HG03108 (cell line): ENCODE measurements around the gene SYCP3.

ENCODE experiments used
- ATAC-seq: cut with Tn5 transposase; IDR thresholded peaks from one replicate; pipeline ENCODE4 v1.9.1; 2021; ENCODE audit warnings: moderate library complexity; ENCODE audit not compliant: unreplicated experiment

SYCP3 gene

DNA sequence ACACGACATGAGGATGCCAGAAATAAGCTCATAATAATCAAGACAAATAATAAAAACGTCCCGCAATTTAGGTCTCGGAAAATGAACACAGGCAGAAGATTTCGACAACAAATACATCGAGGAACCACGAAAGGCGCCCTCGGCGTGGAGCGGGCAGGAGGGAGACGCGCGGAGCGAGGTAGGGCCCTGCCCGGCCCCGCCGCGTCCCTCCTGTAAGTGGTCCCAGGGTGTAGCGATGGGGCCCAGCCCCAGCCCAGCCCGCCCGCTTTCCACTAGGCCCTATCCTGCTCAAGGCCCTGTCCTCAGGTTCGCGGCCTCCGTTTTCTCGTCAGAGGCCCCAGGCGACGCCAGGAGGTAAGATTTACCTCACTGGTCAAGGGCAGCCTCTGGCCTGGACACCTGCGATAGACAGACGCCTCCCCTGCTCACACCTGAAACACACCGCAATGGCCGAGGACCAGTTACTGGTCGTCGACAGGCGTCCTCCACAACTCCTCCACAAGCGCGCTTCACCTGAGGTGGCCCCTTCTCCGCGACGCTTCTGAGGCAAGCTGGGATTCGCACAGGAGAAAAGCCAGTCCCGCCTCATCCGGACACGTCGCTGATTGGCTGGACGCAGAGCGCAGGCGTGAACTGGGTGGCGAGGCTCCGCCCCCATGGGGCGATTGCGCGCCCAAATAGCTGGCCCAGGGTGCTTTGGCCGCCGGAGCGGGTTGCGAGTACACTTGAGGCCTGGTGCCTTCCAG is at the start of gene SYCP3:
Gene SYCP3 (minus strand): TSS at position 543 of the 746 bp plus-strand sequence. CDS start 1,527 bp downstream, outside the sequence.
- no peak for ATAC-seq

DNA sequence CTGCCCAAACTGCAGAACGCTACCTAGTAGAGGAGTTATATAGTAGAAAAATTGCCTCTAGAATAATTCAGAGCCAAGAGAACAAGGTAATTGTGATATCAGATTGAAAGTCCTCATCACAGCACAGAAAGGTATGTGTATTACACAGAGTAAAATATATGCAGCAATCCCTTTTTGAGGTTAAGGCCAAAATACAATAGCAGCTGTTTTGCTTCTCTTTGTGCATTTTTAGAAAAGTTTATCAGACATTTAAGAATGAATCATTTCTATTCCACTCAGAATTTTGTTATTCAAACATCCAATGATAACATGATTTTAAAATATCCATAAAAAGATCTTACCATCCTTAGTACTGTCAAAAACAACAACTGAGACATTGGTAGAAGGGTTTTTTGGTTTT is 46.4 kb upstream of the SYCP3 start:
- ATAC-seq = no peak

DNA sequence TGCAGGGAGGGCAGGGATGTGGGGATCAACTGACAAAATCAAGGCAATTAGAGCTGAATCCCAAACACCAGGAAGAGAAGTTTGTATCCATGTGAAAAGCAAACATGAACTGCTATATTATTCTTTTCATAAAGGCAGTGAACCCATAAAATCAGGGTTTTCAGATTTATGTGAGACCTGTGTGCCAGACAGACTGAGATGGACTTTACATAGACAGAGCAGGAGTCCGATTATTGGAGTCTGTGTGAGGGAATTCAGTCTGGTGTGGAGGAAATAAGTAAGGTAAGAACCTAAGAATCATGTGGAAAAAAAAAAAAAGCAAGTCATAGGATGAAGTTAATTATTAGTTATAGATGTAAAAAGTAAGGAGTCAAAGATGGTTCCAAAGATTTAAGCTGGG is 45.1 kb upstream of the SYCP3 start:
- no peak for ATAC-seq

DNA sequence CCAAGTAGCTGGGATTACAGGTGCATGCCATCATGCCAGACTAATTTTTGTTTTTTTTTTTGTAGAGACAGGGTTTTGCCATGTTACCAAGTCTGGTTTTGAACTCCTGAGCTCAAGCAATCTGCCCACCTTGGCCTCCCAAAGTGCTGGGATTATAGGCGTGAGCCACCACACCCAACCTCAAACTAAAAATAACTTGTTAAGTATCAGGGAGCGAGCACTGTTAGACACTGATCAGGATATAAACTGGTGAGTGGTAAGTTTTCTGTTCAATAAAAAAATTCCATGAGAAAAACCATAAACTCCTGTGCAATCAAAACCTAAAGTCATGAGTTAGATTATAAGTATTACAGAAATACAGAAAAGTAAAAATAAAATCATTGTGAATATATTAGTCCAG is 44.6 kb upstream of the SYCP3 start:
- ATAC-seq = no peak

DNA sequence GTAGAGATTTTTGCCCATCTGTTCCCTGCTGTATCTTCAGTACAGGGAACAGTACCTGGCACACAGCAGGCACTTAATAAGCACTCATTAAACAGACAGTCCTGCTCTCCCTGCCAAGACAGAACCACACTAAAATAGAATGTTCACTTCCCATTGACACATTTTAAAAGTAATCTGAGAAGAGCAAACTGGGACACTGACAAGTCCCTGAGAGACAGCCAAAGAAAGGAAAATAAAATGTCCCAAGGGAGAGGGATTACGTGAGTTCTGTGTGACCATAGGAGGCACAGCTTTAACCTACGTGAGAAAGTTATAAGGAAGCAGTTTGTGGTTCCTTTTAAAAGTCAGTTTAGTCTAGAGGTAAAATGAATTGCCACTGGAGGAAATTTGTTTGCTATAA is 43.9 kb upstream of the SYCP3 start:
- no peak for ATAC-seq

DNA sequence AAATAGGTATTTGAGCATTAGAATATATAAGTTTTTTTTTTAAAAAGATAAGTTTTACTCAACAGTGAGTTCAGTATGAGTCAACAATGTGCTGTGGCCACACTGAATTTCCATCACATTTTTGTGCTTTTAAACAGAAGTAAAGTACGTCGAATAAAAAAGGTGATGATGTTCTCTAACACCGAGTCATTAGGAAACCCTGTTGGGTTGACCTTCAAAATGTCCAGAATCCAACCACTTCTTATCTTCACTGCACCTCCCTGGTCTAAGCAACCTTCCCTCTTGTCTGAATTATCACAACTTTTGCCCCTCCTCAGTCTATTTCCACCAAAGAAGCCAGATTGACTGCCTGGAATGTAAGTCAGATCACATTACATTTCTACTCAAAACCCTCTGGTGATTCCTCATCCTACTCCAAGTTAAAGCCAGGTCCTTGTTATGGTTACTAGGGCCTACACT is 43.0 kb upstream of the SYCP3 start:
- ATAC-seq = no peak

DNA sequence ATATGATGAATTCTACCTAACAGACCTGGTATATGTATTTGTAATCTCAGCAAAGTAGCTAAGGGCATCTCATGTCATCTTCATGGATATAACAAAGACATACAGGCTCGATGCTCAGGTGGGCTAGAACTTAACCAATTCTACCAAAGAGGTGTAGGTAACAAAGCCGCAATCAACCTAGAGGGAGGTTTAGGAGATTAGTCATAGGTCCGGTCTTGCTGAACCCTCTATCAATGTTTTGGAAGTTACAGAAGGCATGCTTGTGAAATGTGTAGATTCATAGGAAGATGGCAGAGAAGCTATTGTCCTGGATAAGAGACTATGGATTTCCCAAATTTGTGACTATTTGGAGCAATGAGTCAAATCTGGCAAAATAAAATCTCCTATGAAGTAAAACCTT is 42.6 kb upstream of the SYCP3 start:
- ATAC-seq = no peak

DNA sequence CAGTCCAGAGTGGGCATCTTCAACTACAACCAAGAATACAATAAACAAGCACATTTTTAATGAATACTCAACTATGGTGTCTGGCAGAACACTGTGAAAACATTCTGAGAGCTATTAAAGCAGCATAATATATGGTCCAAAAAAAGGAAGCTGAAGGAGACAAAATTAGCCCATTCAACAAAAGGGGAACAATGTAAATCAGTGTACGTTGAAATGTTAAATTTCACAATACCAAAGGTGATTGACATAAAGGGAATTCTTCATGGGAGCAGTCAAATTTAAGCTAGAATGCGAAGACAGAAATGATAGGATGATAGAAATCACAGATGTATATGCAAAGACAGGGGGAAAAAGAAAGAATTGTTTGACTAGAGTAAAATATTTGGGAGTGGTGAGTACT is 41.3 kb upstream of the SYCP3 start:
- ATAC-seq = no peak

DNA sequence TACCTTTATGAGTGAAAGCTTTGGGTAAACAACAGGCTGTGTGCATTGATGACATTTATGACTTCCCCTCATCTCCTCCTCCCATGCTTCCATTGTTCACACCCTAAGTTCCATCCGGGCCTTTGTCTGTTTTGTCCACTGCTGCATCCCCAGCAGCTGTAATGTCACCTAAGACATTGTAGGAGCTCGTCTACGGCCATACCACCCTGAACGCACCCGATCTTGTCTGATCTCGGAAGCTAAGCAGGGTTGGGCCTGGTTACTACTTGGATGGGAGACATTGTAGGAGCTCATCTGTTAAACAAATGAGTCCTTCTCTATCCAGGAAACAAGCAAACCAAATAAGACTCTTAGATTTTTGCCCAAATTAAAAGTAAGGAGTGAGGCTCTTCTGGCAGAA is 40.4 kb upstream of the SYCP3 start:
- ATAC-seq = no peak

DNA sequence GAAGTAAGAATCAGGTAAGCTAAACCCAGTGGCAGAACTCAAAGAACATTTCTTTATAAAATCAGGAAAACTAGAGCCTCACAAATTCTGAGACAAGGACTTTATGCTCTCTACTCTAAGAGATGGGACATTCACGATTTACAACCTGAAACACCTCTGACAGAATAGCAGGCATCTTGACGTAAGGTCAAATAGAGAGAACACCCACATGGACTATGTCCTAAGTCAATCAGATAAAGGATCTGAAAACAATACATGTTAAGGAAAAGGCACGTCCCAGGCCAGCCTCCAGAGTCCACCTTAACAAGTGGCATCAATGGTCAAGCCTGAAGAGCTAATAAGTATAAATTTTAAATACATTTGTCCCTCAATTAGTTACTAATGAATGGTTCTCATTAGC is 39.9 kb upstream of the SYCP3 start:
- no peak for ATAC-seq

DNA sequence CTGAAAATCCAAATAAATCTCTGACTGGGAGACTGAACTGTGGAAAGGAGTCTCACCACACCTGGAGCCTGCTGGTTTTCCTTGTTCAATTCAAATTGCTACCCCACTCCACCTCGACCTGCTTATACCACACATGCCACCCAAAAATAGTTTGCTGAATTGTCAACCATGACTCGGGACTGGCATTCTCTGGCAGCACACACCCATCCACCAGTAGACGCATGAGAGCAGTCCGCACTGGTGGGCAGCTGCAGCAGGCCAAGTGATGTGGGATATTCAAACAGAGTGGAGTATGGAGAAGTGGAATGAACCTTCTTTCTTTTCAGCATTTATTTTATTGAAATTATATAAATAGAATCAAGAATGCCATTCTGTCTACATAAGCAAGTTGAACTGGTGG is 38.7 kb upstream of the SYCP3 start:
- ATAC-seq = no peak

DNA sequence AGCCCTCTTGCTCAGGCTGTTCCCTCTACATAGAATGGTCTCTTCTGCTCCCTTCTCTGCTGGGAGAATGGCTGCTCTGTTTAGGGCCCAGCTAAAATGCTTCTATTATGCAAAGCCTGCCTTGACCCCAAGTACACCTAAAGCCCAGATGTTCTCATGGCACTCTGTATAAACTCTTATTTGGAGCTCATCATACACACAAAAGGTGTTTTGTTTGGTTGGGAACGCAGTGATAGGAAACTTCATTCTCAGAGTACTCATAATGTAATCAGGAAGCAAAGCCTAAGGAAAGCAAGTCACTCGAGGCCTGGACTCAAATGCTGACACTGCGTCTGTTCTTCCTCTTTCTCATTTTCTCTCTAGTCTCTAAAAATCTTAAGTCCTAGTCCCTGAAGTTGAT is 38.2 kb upstream of the SYCP3 start:
- ATAC-seq = no peak

DNA sequence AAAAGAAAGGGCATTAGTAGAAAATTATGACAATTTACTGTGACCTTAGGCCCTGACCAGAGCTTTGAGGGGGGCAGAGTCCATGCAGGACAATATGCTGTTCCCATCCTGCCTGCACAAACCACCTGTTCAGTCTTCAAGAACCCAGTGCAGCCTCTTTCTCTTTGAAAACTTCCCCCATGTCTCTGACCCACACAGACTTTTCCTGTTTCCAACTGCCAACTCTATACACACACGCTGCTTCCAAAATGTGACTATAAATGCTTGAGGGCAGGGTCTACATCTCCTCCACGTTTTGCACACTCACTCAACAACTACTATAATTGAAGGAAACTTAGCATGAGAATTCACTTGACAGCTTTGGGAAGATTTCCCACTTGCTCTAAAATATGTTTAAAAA is 36.6 kb upstream of the SYCP3 start:
- no peak for ATAC-seq

DNA sequence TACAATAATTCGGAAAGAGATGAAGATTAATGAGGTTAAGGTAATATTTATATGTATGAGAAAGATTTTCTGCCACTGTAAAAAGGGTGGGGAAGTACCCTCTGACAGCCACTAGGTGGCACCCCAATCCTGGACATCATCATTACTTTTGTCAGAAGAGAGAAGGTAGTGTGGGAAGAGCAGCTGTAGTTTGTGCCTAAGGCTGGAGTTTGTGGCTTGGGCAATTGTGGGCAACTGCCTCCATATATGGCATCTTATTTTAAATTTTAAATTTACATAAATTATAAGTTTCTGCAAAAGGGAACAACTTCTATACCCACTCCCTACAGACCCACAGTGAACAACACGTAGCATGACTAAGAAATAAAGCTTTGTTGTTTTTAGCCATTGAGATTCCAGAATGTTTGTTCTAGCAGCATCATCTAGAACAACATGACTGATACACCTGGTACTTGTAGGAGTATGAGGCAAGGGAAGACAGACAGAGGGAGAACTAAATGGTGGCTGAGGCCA is 34.4 kb upstream of the SYCP3 start:
- ATAC-seq = peak; percentile 54

DNA sequence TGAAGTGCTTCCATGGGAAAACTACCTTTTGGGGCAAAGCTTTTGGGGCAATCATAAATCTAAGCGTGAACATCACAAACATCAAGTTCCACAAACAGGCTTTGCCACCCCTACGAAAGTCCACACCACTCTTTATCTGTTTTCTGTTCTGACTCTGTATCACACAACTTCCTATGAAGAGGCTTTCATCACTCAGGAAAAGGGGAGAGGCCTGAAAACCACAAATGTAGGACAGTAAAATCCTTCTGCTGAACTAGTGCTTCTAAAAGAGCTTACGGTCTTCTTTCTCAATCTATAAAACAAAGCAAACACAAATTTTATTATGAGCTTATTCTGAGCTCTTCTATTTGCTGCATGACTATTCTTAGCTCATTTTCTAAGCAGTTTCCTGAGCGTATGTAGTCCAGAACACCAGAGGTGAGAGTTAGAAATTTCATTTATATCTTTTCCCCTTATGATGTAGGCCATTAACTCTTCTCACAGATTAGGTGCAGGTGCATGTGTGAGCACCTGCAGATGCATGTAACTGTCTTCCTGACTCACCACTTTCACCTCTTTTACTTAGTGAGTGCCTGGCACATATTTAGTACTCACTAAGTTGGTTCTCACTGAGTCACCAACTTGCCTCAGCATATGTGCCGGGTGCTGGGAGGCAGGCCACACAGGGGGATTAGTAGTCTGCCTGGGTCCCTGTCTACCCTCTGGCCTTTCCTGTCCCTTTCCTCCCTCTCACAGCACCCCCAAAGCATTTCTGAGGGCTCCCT is 32.9 kb upstream of the SYCP3 start:
- ATAC-seq = no peak

DNA sequence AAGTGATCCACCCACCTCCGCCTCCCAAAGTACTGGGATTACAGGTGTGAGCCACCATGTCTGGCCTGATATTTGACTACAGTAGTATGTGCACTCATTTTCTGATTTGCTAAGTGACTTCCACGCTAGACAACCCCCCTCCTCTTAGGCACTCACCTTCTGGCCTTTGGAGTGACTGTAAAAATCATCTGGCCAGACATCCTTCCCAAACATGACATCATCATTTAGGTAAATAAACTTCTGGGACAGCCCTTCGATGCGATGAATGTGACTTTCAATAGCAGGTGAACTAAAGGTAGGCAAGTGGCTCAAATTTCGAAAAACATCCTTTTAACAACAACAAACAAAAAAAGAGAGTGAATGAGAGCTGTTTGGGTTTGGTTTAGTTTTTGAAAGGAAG is 30.6 kb upstream of the SYCP3 start:
- no peak for ATAC-seq

DNA sequence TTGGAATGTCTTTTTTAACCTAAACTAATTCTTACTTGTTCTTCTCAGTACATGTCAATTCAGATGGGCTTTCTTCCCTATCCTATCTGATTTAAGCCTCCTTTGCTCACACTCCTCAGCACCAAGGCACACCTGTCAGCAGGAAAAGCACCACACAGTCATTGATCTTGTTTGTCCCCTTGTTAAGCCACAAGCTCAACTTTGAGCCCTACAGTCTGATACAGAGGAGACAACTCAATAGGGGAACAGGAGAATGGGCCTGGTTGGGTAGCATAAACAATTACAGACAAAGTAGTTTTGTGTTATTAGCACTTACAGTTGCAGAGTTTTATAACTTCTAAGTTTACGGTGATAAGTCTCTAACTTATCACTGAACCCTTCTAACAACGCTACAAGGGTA is 29.5 kb upstream of the SYCP3 start:
- ATAC-seq = no peak

DNA sequence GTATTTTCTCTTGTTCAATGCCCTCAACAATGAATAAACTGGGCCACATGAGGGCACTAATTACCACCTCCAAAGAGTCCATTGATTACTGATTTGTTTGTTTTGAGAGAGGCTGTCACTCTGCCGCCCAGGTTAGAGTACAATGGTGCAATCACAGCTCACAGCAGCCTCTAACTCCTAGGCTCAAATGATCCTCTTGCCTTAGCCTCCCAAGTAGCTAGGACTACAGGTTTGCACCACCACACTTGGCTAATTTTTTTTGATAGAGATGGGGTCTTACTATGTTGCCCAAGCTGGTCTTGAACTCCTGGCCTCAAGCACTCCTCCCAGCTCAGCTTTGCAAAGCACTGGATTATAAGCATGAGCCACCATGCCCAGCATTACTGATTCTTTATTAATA is 28.3 kb upstream of the SYCP3 start:
- ATAC-seq = no peak

DNA sequence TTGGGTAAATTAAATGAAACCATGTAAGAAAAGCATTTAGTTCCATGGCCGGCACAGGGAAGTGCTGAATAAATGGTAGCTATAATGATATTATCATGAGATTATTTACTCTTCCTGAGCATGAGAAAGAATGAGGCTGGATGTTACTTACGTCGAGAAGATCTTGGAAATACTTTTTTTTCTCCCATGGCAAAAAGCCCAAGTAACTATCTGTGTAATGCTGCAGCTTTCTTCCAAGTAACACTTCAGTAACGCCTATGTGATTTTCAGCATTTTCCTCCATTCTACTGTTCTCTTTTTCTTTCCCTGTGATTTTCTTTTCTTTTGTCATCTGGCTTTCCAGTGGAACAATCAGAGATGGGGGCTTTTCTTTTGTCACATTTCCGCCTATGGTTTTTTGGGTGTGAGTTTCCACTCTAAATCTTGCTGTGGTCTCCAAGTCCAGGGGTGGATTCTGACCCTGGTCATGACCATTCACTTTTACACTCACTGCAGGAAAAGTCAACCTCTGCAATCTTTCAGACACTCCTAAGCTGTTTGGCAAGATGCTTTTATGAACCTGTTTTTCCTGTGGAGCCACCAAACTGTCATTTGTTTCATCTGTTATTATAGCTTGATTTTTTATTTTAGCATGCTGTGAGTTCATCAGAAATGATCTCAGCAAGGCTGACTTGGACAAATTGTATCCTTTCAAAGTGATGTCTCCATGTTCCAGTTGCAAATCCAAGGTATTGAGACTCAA is 25.0 kb upstream of the SYCP3 start:
- ATAC-seq = no peak

DNA sequence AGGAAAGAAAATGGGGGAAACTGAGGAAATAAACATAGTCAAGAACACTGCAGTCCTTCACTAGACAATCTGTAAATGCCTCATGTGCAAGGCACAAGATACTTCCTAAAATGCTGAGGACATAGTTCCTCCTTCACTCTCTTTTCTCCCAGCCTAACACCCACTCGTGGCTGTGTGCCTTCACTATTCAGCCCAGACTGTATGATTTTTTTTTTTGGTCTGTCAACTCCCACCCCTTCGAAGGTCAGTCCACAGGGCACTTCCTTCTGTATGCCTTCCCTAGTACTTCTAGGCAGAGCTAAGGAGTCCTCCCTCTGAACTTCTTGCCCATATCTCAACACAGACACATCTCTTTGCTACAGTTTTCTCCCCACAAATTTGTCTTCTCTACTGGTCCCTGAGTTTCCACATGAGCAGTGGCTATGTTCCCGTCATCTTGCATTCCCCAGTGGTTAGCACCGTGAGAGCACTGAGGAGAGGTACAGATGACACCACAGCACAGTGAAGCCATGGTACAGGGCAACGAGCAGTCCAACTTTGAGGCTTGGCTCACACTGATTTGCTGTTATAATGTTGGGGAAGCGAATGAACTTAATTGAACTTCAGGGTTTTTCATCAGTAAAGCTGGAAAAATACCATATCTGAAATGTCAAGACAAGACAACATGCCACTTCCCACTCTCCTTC is 24.1 kb upstream of the SYCP3 start:
- ATAC-seq = no peak

DNA sequence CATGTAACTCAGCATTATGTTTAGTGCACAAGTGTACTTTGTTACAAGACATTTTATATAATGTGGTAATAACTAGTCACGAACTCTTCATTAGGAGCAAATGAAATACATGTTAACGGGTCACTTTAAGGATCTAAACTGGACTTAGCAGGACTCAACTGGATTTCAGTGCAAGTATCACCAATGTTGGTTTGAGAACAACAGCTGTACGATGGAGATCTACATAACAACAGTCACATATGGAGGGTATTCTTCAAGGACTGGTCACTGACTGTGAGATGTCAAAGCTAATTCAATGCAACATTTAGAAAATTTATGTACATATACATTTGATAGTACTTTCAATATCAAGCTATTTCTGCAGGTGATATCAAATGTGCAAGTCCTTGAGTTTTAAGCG is 22.5 kb upstream of the SYCP3 start:
- ATAC-seq = no peak
